OCI-LY3 (cell line): ENCODE results near the gene CNGA1.

Experiments
- CTCF ChIP-seq: fragments of 200-600, 300-600 bp; sonication (generic); IDR thresholded peaks from 2 replicates; pipeline ENCODE4 v1.5.1; 2014; ENCODE audit warnings: antibody characterized with exemption, low read length, low read depth
- EZH2phosphoT487 ChIP-seq: fragments of 200-600 bp; shearing (Covaris generic); IDR thresholded peaks from 2 replicates; pipeline ENCODE4 v1.6.1; 2018; ENCODE audit warnings: antibody characterized with exemption, mixed run types, low read depth

GRCh38 chr4:48047421-48047844 lies 31.0 kb upstream of the CNGA1 start:
- TF ChIP-seq CTCF (no peak), EZH2phosphoT487 (0 out of 2 replicates have a peak, but pooled peaks have one; percentile 29)
